GM12801 (cell line): ENCODE measurements around the gene OR6N2.

Experiments
- TF ChIP-seq, protein P1 (sequence below): IDR thresholded peaks from one replicate; pipeline ENCODE4 v1.5.1; 2011; ENCODE audit warnings: control low read depth; ENCODE audit not compliant: insufficient read length; ENCODE audit errors: extremely low read depth

OR6N2 gene

DNA sequence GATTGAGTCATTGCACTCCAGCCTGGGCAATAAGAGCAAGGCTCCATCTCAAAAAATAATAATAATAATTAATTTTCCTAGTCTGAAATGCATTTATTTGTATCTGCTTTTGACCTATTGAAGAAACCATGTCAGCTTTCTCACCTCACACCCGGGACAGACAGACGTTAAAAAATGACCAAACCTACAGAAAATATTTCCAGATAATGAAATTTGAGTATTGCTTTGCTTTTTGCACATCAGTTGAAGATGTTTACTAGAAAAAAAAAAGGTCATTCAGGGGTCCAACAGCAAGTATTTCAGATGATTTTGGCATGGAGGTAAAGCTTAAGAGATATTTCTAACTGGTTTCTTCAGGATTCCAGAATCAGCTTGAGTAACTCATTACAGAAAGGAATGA, 26.6 kb downstream of the OR6N2 start, which contains the start of gene OR6K6:
TSS of gene OR6K6 (plus strand) at position 301 of the 400 bp plus-strand sequence. CDS start 168 bp downstream, outside the sequence.
- TF ChIP-seq, protein P1, sequence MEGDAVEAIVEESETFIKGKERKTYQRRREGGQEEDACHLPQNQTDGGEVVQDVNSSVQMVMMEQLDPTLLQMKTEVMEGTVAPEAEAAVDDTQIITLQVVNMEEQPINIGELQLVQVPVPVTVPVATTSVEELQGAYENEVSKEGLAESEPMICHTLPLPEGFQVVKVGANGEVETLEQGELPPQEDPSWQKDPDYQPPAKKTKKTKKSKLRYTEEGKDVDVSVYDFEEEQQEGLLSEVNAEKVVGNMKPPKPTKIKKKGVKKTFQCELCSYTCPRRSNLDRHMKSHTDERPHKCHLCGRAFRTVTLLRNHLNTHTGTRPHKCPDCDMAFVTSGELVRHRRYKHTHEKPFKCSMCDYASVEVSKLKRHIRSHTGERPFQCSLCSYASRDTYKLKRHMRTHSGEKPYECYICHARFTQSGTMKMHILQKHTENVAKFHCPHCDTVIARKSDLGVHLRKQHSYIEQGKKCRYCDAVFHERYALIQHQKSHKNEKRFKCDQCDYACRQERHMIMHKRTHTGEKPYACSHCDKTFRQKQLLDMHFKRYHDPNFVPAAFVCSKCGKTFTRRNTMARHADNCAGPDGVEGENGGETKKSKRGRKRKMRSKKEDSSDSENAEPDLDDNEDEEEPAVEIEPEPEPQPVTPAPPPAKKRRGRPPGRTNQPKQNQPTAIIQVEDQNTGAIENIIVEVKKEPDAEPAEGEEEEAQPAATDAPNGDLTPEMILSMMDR, result no peak

GRCh38 chr1:158752155-158752712, 28.8 kb downstream of the OR6N2 start:
- TF ChIP-seq, protein P1, result no peak

DNA sequence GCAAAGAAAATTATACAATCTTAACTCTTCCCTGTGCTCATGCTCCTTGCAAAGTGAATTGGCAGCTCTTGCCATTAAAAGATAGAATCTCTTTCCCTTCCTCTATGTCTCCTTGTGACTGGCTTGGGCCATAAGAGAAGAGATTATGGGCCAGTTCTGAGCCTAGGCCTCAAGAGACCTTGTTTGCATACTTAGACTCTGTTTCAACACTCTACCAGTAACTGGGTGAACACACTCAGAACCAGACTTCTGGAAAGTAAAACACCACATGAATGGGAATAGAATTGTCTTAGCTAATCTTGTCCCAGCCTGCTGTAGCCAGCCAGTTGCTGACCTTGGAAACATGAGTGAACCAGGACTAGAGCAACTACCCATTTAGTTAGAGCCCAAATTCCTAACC, 45.2 kb downstream of the OR6N2 start:
- TF ChIP-seq, protein P1, result no peak

GRCh38 chr1:158732524-158732923, 48.5 kb downstream of the OR6N2 start:
- TF ChIP-seq, protein P1, result no peak

- TF ChIP-seq, protein P1, result no peak
These were observed 49.3 kb downstream of the OR6N2 start for GRCh38 chr1:158731707-158732106.

GRCh38 chr1:158730453-158730852, 50.6 kb downstream of the OR6N2 start:
- TF ChIP-seq, protein P1, result no peak

GRCh38 chr1:158728510-158729225, 52.3 kb downstream of the OR6N2 start:
- TF ChIP-seq, protein P1, result no peak
